WERI-Rb-1 (cell line): ENCODE results near the gene DDIT3.

Experiments
- DNase-seq: peaks from one replicate; pipeline ENCODE4 v3.0.0-alpha.2; 2020
- H3K27ac ChIP-seq: fragments of 250-450 bp; sonication (Bioruptor Pico); 2 replicates; pipeline ENCODE4 v1.5.1; 2020; ENCODE audit warnings: mild to moderate bottlenecking, moderate library complexity
- H3K27me3 ChIP-seq: fragments of 250-450 bp; sonication (Bioruptor Pico); 2 replicates; pipeline ENCODE4 v1.5.1; 2021; ENCODE audit warnings: mild to moderate bottlenecking, low read depth, moderate library complexity; ENCODE audit not compliant: insufficient read depth, severe bottlenecking
- H3K36me3 ChIP-seq: fragments of 250-450 bp; sonication (Bioruptor Pico); 2 replicates; pipeline ENCODE4 v1.5.1; 2020; ENCODE audit warnings: mild to moderate bottlenecking, moderate library complexity
- H3K4me3 ChIP-seq: 2 replicates; pipeline ENCODE4 v1.5.1; 2011; ENCODE audit warnings: low read depth, mild to moderate bottlenecking, control low read depth, low read length
- H3K9me3 ChIP-seq: fragments of 250-450 bp; sonication (Bioruptor Pico); 2 replicates; pipeline ENCODE4 v1.5.1; 2021; ENCODE audit warnings: mild to moderate bottlenecking, moderate library complexity; ENCODE audit not compliant: severe bottlenecking
- TF ChIP-seq, protein P1 (sequence below): IDR thresholded peaks from 2 replicates; pipeline ENCODE4 v1.5.1; 2011; ENCODE audit warnings: low read depth, mild to moderate bottlenecking, control low read depth, inconsistent platforms, low read length

DDIT3 gene

DNA sequence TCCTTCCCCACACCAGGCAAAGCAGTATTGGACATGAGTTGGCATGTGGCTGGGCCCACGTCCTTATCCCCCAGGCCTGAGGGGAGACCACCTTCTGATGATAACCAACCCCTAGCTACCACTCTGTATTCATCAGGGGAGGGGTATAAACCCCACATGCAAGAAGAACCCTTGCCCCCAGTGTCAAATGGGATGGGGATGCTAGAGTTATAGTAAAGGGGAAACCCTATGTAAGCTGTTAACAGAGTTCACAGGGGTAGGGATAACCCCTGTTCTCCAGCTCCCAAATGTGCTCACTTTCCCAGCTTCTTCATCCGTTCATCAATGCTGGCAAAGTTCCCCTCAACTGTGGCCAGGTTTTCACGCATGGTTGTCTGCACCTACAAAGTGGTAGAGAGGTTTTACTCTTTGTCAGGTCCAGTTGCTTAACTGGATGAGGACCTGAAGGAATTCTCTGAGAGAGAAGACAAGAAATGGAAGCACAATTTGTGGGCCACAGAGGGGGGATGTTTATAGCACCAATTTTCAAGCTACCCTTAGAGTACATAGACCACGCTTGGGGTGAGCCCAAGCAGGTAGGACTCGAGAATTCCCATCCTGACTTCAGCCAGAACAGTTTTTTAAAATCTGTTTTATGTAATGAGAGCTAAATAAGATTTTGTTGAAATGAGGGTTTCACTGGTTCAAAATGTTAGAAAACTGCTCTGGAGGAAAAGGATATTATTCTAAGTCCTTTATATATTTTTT lies 10.3 kb upstream of the DDIT3 start:
- peaks cover 92% of the 10 kb centered on the region for H3K36me3 ChIP-seq
- peak overlapping the region; percentile 27; the same call in 1 of the 2 replicates for H3K27ac ChIP-seq
- no peaks in the 10 kb centered on the region for H3K9me3 ChIP-seq
- DNase-seq: no peak
- no peaks in the 10 kb centered on the region for H3K27me3 ChIP-seq
- H3K4me3 ChIP-seq: no peak overlapping the region
- TF ChIP-seq, protein P1, sequence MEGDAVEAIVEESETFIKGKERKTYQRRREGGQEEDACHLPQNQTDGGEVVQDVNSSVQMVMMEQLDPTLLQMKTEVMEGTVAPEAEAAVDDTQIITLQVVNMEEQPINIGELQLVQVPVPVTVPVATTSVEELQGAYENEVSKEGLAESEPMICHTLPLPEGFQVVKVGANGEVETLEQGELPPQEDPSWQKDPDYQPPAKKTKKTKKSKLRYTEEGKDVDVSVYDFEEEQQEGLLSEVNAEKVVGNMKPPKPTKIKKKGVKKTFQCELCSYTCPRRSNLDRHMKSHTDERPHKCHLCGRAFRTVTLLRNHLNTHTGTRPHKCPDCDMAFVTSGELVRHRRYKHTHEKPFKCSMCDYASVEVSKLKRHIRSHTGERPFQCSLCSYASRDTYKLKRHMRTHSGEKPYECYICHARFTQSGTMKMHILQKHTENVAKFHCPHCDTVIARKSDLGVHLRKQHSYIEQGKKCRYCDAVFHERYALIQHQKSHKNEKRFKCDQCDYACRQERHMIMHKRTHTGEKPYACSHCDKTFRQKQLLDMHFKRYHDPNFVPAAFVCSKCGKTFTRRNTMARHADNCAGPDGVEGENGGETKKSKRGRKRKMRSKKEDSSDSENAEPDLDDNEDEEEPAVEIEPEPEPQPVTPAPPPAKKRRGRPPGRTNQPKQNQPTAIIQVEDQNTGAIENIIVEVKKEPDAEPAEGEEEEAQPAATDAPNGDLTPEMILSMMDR: no peak

DNA sequence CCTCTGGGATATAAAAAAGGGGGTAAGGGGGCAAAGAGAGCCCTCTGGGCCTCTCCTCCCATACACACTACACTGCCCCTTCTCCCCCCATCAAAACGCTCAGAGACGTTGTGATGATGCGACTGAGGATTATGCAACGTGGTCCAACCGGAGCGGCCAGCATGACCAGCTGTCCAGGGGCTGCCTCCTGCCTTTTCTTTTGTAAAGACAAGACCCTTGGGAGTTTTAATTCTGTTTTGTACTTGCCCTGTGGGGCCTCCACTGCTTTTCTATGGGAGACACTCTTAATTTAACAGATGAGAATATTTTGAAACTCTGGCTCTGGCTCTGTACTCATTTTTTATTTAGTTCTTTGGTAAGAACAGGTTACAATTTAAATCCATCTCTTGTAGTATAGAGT lies 9.5 kb upstream of the DDIT3 start:
- peak; percentile 44 for DNase-seq
- peaks cover 92% of the 10 kb centered on the region for H3K36me3 ChIP-seq

DNA sequence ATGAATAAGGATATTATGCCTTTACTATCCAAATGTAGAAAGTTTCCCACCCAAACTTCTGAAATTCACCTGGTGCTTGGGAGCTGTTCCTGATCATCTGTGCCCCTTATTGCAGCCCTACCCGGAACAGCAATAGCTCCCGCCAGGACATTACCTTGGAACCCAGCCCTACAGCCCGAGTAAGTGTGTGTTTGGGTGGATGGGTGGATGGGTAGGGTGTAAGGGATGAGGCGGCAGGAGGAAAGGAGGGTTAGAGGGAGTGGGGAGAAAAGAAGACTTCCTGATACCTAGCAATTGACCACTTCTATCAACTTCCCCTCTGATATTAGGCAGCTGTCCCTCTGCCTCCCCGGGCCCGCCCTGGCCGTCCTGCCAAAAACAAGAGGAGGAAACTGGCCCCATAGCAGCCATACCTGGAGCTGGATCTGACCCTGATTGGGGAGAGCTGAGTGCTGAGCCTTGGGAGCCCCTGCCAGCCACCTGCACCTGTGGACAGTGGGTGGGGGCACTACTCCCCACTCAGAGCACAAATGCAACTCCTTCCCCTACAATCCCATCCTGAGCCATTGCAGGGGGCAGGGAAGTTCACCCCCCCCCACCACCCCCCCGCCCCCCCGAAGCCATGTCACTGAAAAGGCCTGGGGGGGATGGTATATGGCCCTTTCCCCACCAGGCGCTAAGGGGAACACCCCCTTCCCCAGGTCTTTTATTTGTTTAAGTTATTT lies 8.7 kb upstream of the DDIT3 start:
- H3K4me3 ChIP-seq: no peak overlapping the region
- H3K27me3 ChIP-seq: no peaks in the 10 kb centered on the region
- no peak for DNase-seq
- TF ChIP-seq, protein P1: no peak
- H3K9me3 ChIP-seq: no peaks in the 10 kb centered on the region
- H3K36me3 ChIP-seq: peaks cover 92% of the 10 kb centered on the region
- no peak overlapping the region for H3K27ac ChIP-seq

More for the DNA sequence above, 9.5 kb upstream of the DDIT3 start:
- no peaks in the 10 kb centered on the region for H3K9me3 ChIP-seq
- no peaks in the 10 kb centered on the region for H3K27me3 ChIP-seq
- peak overlapping the region; percentile 27 for H3K27ac ChIP-seq
- H3K4me3 ChIP-seq: no peak overlapping the region
- TF ChIP-seq, protein P1: no peak

DNA sequence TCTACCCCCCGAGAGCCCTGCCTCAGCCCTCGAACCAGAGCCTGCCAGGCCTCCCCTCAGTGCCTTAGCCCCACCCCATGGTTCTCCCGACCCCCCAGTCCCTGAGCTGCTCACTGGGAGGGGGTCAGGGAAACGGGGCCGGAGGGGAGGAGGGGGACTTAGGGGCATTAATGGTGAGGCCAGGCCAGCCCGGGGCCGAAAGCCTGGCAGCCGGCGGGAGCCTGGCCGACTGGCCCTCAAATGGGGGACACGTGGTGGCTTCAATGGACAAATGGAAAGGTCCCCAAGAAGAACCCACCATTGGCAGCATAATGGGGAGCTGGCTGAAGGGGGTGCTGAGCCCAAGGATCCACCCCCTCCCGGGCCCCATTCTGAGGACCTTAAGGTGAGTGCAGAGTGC lies 7.9 kb upstream of the DDIT3 start:
- Histone ChIP-seq H3K27ac (no peak overlapping the region), H3K36me3 (peaks cover 89% of the 10 kb centered on the region), H3K9me3 (no peaks in the 10 kb centered on the region), H3K27me3 (no peaks in the 10 kb centered on the region), H3K4me3 (no peak overlapping the region)
- TF ChIP-seq, protein P1: no peak
- DNase-seq: no peak

DNA sequence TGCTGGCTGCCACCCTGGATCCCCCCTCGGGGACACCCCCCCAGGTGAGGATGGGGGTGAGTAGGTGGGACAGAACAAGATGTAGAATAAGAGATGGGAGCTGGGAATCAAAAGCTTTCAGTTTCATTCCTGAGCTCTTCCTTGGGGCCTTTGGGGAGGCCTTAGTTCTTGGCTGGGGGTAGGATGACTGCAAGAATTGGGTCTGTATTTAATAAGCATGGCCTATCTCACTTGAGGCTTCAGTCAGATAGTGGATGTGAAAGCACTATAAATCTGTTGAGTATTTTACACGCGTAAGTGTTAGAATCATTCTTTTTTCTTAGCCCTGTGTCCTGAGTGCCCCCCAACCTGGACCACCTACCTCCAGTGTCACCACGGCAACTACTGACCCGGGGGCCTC lies 6.9 kb upstream of the DDIT3 start:
- no peak overlapping the region for H3K27ac ChIP-seq
- no peak overlapping the region for H3K4me3 ChIP-seq
- TF ChIP-seq, protein P1: no peak
- H3K27me3 ChIP-seq: no peaks in the 10 kb centered on the region
- H3K36me3 ChIP-seq: peaks cover 79% of the 10 kb centered on the region
- no peak for DNase-seq
- H3K9me3 ChIP-seq: no peaks in the 10 kb centered on the region
